ENCODE results near the gene CACNB2. TPM values are rescaled to one million over a fixed set of nuclear protein-coding genes. Genes with fewer than 3 reads are reported as not detected.

Gene CACNB2
- total RNA-seq, 2 donors from 2014 or later = 19.0 to 20.6 TPM

DNA sequence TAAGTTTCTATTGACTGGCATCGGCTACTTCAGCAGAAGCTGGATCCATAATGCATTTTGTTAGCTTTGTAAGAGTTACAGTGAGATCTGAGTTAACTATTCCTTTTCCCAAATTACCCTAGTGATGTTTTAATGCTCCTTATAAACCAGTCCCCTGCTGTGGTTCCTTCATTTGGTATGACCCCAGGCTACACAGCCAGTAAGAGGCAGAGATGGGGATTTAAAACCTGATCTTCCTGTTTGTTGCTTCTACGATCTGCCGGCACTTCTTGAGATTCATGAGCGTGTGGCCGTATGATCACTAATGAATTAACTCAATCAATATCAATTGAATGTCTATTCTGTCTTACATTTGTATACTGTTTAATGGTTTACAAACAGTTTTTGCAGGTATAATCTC is 86.1 kb downstream of the CACNB2 start:
- TF ChIP-seq, protein P1, sequence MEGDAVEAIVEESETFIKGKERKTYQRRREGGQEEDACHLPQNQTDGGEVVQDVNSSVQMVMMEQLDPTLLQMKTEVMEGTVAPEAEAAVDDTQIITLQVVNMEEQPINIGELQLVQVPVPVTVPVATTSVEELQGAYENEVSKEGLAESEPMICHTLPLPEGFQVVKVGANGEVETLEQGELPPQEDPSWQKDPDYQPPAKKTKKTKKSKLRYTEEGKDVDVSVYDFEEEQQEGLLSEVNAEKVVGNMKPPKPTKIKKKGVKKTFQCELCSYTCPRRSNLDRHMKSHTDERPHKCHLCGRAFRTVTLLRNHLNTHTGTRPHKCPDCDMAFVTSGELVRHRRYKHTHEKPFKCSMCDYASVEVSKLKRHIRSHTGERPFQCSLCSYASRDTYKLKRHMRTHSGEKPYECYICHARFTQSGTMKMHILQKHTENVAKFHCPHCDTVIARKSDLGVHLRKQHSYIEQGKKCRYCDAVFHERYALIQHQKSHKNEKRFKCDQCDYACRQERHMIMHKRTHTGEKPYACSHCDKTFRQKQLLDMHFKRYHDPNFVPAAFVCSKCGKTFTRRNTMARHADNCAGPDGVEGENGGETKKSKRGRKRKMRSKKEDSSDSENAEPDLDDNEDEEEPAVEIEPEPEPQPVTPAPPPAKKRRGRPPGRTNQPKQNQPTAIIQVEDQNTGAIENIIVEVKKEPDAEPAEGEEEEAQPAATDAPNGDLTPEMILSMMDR (IDR thresholded peaks at IDR 0.05) = no peak
- H3K4me3 ChIP-seq = no peak overlapping the region
- DNase-seq (ENCODE audit: low spot score) = no peak
- no peaks in the 10 kb centered on the region for H3K27me3 ChIP-seq
- H3K36me3 ChIP-seq = no peaks in the 10 kb centered on the region
- H3K27ac ChIP-seq = no peak overlapping the region
- H3K9me3 ChIP-seq = no peaks in the 10 kb centered on the region
- no peaks in the 10 kb centered on the region for H3K4me1 ChIP-seq

DNA sequence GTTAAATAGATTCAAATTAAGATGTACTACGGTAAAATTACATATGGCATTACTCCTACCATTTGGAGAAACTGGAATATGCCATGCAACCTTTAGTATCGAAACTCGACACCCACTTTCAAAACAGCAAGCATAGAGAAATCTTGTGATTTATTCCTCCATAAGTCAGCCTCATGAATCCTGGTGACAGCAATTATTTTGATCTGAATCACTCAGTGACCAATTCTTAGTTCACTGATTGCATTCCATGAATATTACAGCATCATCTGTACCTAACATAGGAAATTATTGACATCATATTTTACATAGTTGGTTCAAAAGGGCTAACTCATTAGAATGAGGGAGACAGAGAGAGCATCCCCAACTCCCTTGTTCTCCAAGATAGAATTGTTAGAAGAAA is 89.6 kb downstream of the CACNB2 start:
- Histone ChIP-seq H3K4me3 (no peak overlapping the region), H3K27me3 (no peaks in the 10 kb centered on the region), H3K4me1 (peaks cover 0 to 5% of the 10 kb centered on the region in 2 donors)

DNA sequence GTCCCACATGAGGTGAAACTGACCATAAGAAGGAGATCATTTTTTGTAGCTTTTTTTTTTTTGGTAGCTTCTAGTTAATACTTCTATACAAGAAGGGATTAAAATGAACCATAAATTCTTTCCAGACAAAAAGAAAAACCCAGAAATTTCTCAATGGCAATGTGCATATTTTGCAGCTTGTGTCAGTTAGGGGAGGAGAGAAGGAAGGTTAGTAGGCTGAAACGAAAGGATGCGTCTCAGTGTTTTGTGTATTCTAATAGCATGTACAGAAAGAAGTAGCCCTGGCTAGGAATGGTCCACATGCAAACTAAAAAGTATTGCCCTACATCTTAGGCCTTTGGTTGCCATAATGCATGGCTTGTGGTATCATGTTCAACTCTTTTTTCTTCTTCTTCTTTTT is 90.6 kb downstream of the CACNB2 start:
- Histone ChIP-seq H3K36me3 (no peaks in the 10 kb centered on the region), H3K27ac (no peak overlapping the region), H3K27me3 (no peaks in the 10 kb centered on the region), H3K4me1 (peaks cover 0 to 5% of the 10 kb centered on the region in 2 donors), H3K4me3 (no peak overlapping the region), H3K9me3 (no peaks in the 10 kb centered on the region)
- TF ChIP-seq, protein P1 (IDR thresholded peaks at IDR 0.05) = no peak
- no peak for DNase-seq (ENCODE audit: low spot score)

More for the DNA sequence above, 89.6 kb downstream of the CACNB2 start:
- H3K9me3 ChIP-seq = no peaks in the 10 kb centered on the region
- DNase-seq (ENCODE audit: low spot score) = no peak
- no peaks in the 10 kb centered on the region for H3K36me3 ChIP-seq
- TF ChIP-seq, protein P1 (IDR thresholded peaks at IDR 0.05) = no peak
- H3K27ac ChIP-seq = no peak overlapping the region

DNA sequence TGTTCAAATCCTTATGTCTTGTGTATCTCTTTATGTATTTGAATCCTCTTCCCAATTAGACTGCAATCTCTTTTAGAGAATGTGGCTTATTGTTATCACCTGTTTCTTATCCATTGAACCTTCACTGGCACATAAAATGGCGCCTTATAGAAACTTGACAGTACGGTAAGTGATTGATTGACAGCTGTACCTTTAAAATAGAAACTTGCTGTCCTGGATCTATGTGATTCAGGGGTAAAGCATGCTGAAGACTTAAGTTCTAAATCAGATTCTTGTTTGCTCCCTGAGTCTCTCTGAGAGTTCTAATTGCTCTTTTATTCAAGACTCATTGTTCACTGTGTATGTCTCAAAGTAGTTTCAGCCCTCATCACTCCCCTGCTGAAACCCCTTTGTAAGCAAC is 91.3 kb downstream of the CACNB2 start:
- H3K4me1 ChIP-seq = peaks cover 0 to 5% of the 10 kb centered on the region in 2 donors
- no peak for DNase-seq (ENCODE audit: low spot score)

DNA sequence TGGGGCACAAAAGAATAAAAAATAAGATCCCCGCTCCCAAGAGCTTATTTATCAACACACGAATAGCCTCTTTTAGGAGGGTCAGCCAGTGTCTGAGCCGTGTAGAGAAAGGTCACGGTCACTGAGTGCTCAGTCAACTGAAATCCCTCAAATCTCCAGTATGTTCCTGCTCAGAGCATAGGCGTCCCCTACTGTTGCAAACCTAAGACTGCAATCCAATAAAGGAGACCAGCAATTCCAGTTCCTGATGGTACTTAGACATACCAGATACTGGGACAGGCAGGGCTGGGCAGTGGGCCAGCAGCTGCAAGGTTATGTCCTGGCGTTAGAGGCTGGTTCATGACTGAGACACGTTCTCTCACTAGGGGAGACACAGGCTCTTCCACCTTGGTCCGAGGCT is 93.6 kb downstream of the CACNB2 start:
- H3K27ac ChIP-seq = no peak overlapping the region
- no peak for DNase-seq (ENCODE audit: low spot score)
- no peaks in the 10 kb centered on the region for H3K27me3 ChIP-seq
- no peaks in the 10 kb centered on the region for H3K9me3 ChIP-seq
- TF ChIP-seq, protein P1 (IDR thresholded peaks at IDR 0.05) = peak; percentile 20 to 51
- no peak overlapping the region for H3K4me3 ChIP-seq
- H3K4me1 ChIP-seq = peaks cover 0 to 5% of the 10 kb centered on the region in 2 donors
- no peaks in the 10 kb centered on the region for H3K36me3 ChIP-seq

More for the DNA sequence above, 91.3 kb downstream of the CACNB2 start:
- H3K4me3 ChIP-seq = no peak overlapping the region
- no peaks in the 10 kb centered on the region for H3K36me3 ChIP-seq
- H3K27me3 ChIP-seq = no peaks in the 10 kb centered on the region
- H3K27ac ChIP-seq = no peak overlapping the region
- TF ChIP-seq, protein P1 (IDR thresholded peaks at IDR 0.05) = no peak
- H3K9me3 ChIP-seq = no peaks in the 10 kb centered on the region

DNA sequence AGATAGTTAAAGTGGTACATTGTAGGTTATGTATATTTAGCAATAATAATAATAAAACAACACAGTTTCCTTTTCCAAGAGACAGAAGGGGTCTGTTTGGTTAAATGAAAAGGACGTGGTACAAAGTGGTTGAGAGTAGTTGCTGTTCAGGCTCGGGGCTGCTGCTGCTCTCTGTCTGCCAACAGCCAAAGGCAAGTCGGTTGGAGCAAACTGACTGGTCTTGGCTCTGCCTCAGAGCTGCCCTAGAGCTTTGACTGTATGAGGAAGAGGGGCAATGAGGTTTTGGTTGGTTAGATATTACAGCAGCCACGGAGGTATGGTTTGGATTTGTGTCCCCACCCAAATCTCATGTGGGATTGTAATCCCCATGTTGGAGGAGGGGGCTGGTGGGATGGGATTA is 95.3 kb downstream of the CACNB2 start:
- Histone ChIP-seq H3K36me3 (no peaks in the 10 kb centered on the region), H3K9me3 (no peaks in the 10 kb centered on the region), H3K27ac (no peak overlapping the region), H3K4me3 (no peak overlapping the region), H3K27me3 (no peaks in the 10 kb centered on the region), H3K4me1 (peaks cover 0 to 5% of the 10 kb centered on the region in 2 donors)
- no peak for DNase-seq (ENCODE audit: low spot score)
- TF ChIP-seq, protein P1 (IDR thresholded peaks at IDR 0.05) = no peak
